Measurements from ENCODE around the gene ZNF827. TPM values are rescaled to one million over a fixed set of nuclear protein-coding genes. Genes with fewer than 3 reads are reported as not detected.

Gene ZNF827
- total RNA-seq, 1 experiment from 2014 or later, result 29.4 TPM

GRCh38 chr4:145840801-145841200 lies 97.8 kb downstream of the ZNF827 start:
- Histone ChIP-seq H2BK5ac (ENCODE audit: insufficient read length, low read length) (no peak overlapping the region), H2AFZ (ENCODE audit: low read length) (no peak overlapping the region), H4K20me1 (ENCODE audit: control insufficient read depth, insufficient read depth, insufficient read length) (no peaks in the 10 kb centered on the region), H3K27me3 (ENCODE audit: insufficient read depth, low read length) (no peaks in the 10 kb centered on the region), H3K27ac (ENCODE audit: insufficient read length, low read depth, low read length) (no peak overlapping the region), H3K9ac (ENCODE audit: extremely low read depth, insufficient read length, low read length) (no peak overlapping the region), H4K91ac (ENCODE audit: insufficient read length, low read depth, low read length) (no peak overlapping the region), H2BK20ac (ENCODE audit: low read depth, low read length, poor library complexity, severe bottlenecking) (no peak overlapping the region), H3K9me3 (ENCODE audit: control insufficient read depth, low read depth, low read length) (no peaks in the 10 kb centered on the region), H2BK15ac (ENCODE audit: low read depth, low read length) (no peak overlapping the region), H3K4me2 (ENCODE audit: insufficient read depth, insufficient read length, low read length) (no peak overlapping the region), H3K4ac (ENCODE audit: low read depth, low read length) (no peak overlapping the region), H3K14ac (ENCODE audit: insufficient read depth, low read length) (no peak overlapping the region), H3K23ac (ENCODE audit: insufficient read length, low read depth, low read length) (no peak overlapping the region), H3K4me1 (ENCODE audit: insufficient read depth, low read length) (peaks cover 3% of the 10 kb centered on the region; the same call in 1 of the 2 replicates), H2AK5ac (ENCODE audit: insufficient read length, low read length) (no peak overlapping the region), H2BK120ac (ENCODE audit: low read depth, low read length, poor library complexity, severe bottlenecking) (no peak overlapping the region), H3K79me2 (ENCODE audit: insufficient read depth, low read length) (no peaks in the 10 kb centered on the region), H3K23me2 (ENCODE audit: insufficient read length, low read depth, low read length, poor library complexity, severe bottlenecking) (no peaks in the 10 kb centered on the region), H4K5ac (ENCODE audit: insufficient read length, low read depth, low read length) (no peak overlapping the region), H3T11ph (ENCODE audit: low read length) (no peak overlapping the region), H3K18ac (ENCODE audit: insufficient read length, low read depth, low read length) (no peak overlapping the region), H3K79me1 (ENCODE audit: insufficient read depth, low read depth, low read length, poor library complexity, severe bottlenecking) (no peaks in the 10 kb centered on the region), H4K8ac (replicated peaks; ENCODE audit: insufficient read length, low read depth, low read length) (no peak overlapping the region), H2BK12ac (ENCODE audit: insufficient read length, low read depth, low read length) (no peak overlapping the region), H3K56ac (ENCODE audit: insufficient read length, low read depth, low read length) (no peak overlapping the region)
- Mint-ChIP-seq H3K27me3 (ENCODE audit: low read depth) (no peaks in the 10 kb centered on the region), H3K4me1 (peaks cover 52 to 69% of the 10 kb centered on the region in 2 experiments), H3K36me3 (ENCODE audit: insufficient read depth in 1 of 3, low read depth in 3 of 3) (peaks cover 46 to 53% (median 49%) of the 10 kb centered on the region in 3 experiments), H3K27ac (no peak overlapping the region), H3K4me3 (no peak overlapping the region), H3K9me3 (peaks cover 0 to 5% of the 10 kb centered on the region in 2 experiments; a peak in 3 of 5 replicates)
- WGBS (ENCODE audit: extremely low coverage, insufficient read length, low lambda C conversion rate), result no CpG with 5 or more reads among the region's 3 CpGs
- TF ChIP-seq, protein P1, sequence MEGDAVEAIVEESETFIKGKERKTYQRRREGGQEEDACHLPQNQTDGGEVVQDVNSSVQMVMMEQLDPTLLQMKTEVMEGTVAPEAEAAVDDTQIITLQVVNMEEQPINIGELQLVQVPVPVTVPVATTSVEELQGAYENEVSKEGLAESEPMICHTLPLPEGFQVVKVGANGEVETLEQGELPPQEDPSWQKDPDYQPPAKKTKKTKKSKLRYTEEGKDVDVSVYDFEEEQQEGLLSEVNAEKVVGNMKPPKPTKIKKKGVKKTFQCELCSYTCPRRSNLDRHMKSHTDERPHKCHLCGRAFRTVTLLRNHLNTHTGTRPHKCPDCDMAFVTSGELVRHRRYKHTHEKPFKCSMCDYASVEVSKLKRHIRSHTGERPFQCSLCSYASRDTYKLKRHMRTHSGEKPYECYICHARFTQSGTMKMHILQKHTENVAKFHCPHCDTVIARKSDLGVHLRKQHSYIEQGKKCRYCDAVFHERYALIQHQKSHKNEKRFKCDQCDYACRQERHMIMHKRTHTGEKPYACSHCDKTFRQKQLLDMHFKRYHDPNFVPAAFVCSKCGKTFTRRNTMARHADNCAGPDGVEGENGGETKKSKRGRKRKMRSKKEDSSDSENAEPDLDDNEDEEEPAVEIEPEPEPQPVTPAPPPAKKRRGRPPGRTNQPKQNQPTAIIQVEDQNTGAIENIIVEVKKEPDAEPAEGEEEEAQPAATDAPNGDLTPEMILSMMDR (conservative IDR thresholded peaks at IDR 0.05), result no peak
- DNase-seq, result no peak

Measured in H9 (cell line).